Calu3 (cell line): Measurements from ENCODE around the gene DCN. TPM values are rescaled to one million over a fixed set of nuclear protein-coding genes. Genes with fewer than 3 reads are reported as not detected.

Experiments used
- BruUV-seq: library from RNA; stranded (reverse); fragments of 400-500 nt; replicated peaks from 2 replicates; lab custom pipeline; 2021; lab: Mats Ljungman, UMichigan
- CTCF ChIA-PET: fragments of 300-600 bp; sonication (Branson Sonifier 250); formaldehyde crosslinking; loops from one replicate; lab custom pipeline; 2022; ENCODE audit warnings: antibody characterized with exemption; lab: Charles Lee
- DNase-seq: peaks from one replicate; pipeline ENCODE4 v3.0.0; 2022
- H3K27ac Mint-ChIP-seq: one replicate; pipeline ENCODE4 v1.8.0; 2022; ENCODE audit warnings: mixed read lengths; ENCODE audit not compliant: unreplicated experiment
- H3K27me3 Mint-ChIP-seq: one replicate; pipeline ENCODE4 v1.8.0; 2022; ENCODE audit warnings: mixed read lengths; ENCODE audit not compliant: unreplicated experiment
- H3K36me3 Mint-ChIP-seq: one replicate; pipeline ENCODE4 v1.8.0; 2022; ENCODE audit warnings: mild to moderate bottlenecking, moderate library complexity, mixed read lengths; ENCODE audit not compliant: insufficient read depth, unreplicated experiment
- H3K4me1 Mint-ChIP-seq: one replicate; pipeline ENCODE4 v1.8.0; 2022; ENCODE audit warnings: mild to moderate bottlenecking, low read depth, mixed read lengths; ENCODE audit not compliant: unreplicated experiment
- H3K4me3 Mint-ChIP-seq: one replicate; pipeline ENCODE4 v1.8.0; 2022; ENCODE audit warnings: mild to moderate bottlenecking, low read depth, moderate library complexity, mixed read lengths; ENCODE audit not compliant: unreplicated experiment
- H3K9me3 Mint-ChIP-seq: one replicate; pipeline ENCODE4 v1.8.0; 2022; ENCODE audit warnings: low read depth, mixed read lengths; ENCODE audit not compliant: unreplicated experiment
- CTCF ChIP-seq: fragments of 200-600 bp; IDR thresholded peaks from one replicate; pipeline ENCODE4 v1.8.0; 2022; ENCODE audit warnings: antibody characterized with exemption; ENCODE audit not compliant: unreplicated experiment
- intact Hi-C: fragments of 100-400 bp; cut with micrococcal nuclease; formaldehyde crosslinking; loops from one replicate; pipeline ENCODE4 v1.10.0; 2022; ENCODE audit not compliant: unreplicated experiment
- total RNA-seq: library from RNA; stranded (reverse); gene quantifications from 2 replicates; pipeline ENCODE4 v1.2.3, GENCODE V29; 2022

Gene DCN
- total RNA-seq, 1 experiment from 2014 or later: not detected

- TF ChIP-seq CTCF: no peak
- no peak overlapping the region for H3K4me3 Mint-ChIP-seq
- CTCF ChIA-PET: no interaction called here
- no TSS peak for BruUV-seq
- H3K27me3 Mint-ChIP-seq: no peaks in the 10 kb centered on the region
- H3K9me3 Mint-ChIP-seq: no peaks in the 10 kb centered on the region
- H3K27ac Mint-ChIP-seq: no peak overlapping the region
- DNase-seq: no peak
- H3K4me1 Mint-ChIP-seq: no peaks in the 10 kb centered on the region
- intact Hi-C loops: no loop called here
- no peaks in the 10 kb centered on the region for H3K36me3 Mint-ChIP-seq
Measured at GRCh38 chr12:91183551-91183950, 934 bp upstream of the DCN start.

GRCh38 chr12:91180582-91181395 lies 1.8 kb downstream of the DCN start:
- CTCF ChIA-PET: interaction anchor here (0.6 to 1.4 kb wide), 2 partner anchors 11 to 147 kb away, joined by 3 to 7 read pairs; no protein-coding TSS in a partner anchor
- Mint-ChIP-seq H3K4me3 (no peak overlapping the region), H3K4me1 (no peaks in the 10 kb centered on the region), H3K27ac (no peak overlapping the region), H3K36me3 (no peaks in the 10 kb centered on the region), H3K27me3 (no peaks in the 10 kb centered on the region), H3K9me3 (no peaks in the 10 kb centered on the region)
- TF ChIP-seq CTCF: no peak
- intact Hi-C loops: loop anchor here (1.0 kb wide), 1 partner anchor 129 kb away; no protein-coding TSS in a partner anchor
- no TSS peak for BruUV-seq
- no peak for DNase-seq

- Mint-ChIP-seq H3K36me3 (no peaks in the 10 kb centered on the region), H3K4me3 (no peak overlapping the region), H3K9me3 (no peaks in the 10 kb centered on the region), H3K4me1 (no peaks in the 10 kb centered on the region), H3K27me3 (no peaks in the 10 kb centered on the region), H3K27ac (no peak overlapping the region)
- BruUV-seq: no TSS peak
- intact Hi-C loops: loop anchor here (1.0 to 5.0 kb wide), 2 partner anchors 129 to 203 kb away; no protein-coding TSS in a partner anchor
- TF ChIP-seq CTCF: no peak
- CTCF ChIA-PET: interaction anchor here (1.4 kb wide), 1 partner anchor 148 kb away, joined by 7 read pairs; no protein-coding TSS in a partner anchor
- no peak for DNase-seq
Measured at GRCh38 chr12:91179966-91180561, 2.6 kb downstream of the DCN start.

GRCh38 chr12:91179315-91179714 lies 3.3 kb downstream of the DCN start:
- H3K27ac Mint-ChIP-seq: no peak overlapping the region
- no peaks in the 10 kb centered on the region for H3K4me1 Mint-ChIP-seq
- CTCF ChIA-PET: no interaction called here
- no TSS peak for BruUV-seq
- H3K36me3 Mint-ChIP-seq: no peaks in the 10 kb centered on the region
- no peak for DNase-seq
- no peak overlapping the region for H3K4me3 Mint-ChIP-seq
- intact Hi-C loops: loop anchor here (5.0 kb wide), 1 partner anchor 202 kb away; no protein-coding TSS in a partner anchor
- H3K27me3 Mint-ChIP-seq: no peaks in the 10 kb centered on the region
- no peaks in the 10 kb centered on the region for H3K9me3 Mint-ChIP-seq
- no peak for TF ChIP-seq CTCF
